HepG2 (cell line): ENCODE data around the gene TOB1. TPM values are rescaled to one million over a fixed set of nuclear protein-coding genes. Genes with fewer than 3 reads are reported as not detected.

ENCODE experiments used
- ELF1 ChIP-seq: sonication (generic); formaldehyde crosslinking; IDR thresholded peaks from 2 replicates; pipeline ENCODE4 v1.4.0; 2020; ENCODE audit warnings: missing genetic modification reagents
- HBP1 ChIP-seq: IDR thresholded peaks from 2 replicates; pipeline ENCODE4 v1.6.1; 2016; ENCODE audit warnings: low read depth, control low read depth
- PRDM4 ChIP-seq: sonication (generic); formaldehyde crosslinking; IDR thresholded peaks from 2 replicates; pipeline ENCODE4 v1.9.0; 2021; ENCODE audit warnings: missing genetic modification reagents, borderline replicate concordance
- RBFOX2 ChIP-seq: fragments of 200-400 bp; formaldehyde crosslinking; IDR thresholded peaks from 2 replicates; pipeline ENCODE4 v1.6.1; 2017; ENCODE audit warnings: low read depth, mild to moderate bottlenecking, low read length
- STAG1 ChIP-seq: sonication (generic); formaldehyde crosslinking; IDR thresholded peaks from 2 replicates; pipeline ENCODE4 v1.4.0; 2020; ENCODE audit warnings: missing genetic modification reagents
- ZBTB49 ChIP-seq: sonication (generic); formaldehyde crosslinking; IDR thresholded peaks from 2 replicates; pipeline ENCODE4 v1.4.0; 2020; ENCODE audit warnings: missing genetic modification reagents, borderline replicate concordance
- ZNF264 ChIP-seq: sonication (generic); formaldehyde crosslinking; IDR thresholded peaks from 2 replicates; pipeline ENCODE4 v1.4.0; 2020; ENCODE audit warnings: missing genetic modification reagents
- ZNF558 ChIP-seq: sonication (generic); formaldehyde crosslinking; IDR thresholded peaks from 2 replicates; pipeline ENCODE4 v1.9.0; 2022; ENCODE audit warnings: mild to moderate bottlenecking, missing genetic modification reagents, borderline replicate concordance
- ZNF646 ChIP-seq: sonication (generic); formaldehyde crosslinking; IDR thresholded peaks from 2 replicates; pipeline ENCODE4 v1.9.0; 2021; ENCODE audit warnings: mild to moderate bottlenecking, missing genetic modification reagents
- ZNF678 ChIP-seq: sonication (generic); formaldehyde crosslinking; IDR thresholded peaks from 2 replicates; pipeline ENCODE4 v1.4.0; 2020; ENCODE audit warnings: mild to moderate bottlenecking, missing genetic modification reagents
- polyA plus RNA-seq, 8 experiments: library from polyadenylated mRNA; depleted of rRNA in 3 of 8; stranded (reverse) in 7 of 8; unstranded in 1 of 8; fragments of >200 nt; fragmentation: Illumina TruSeq in 4 of 8; extraction: Trizol in 4 of 8; gene quantifications; 2 replicates each; pipeline versions ENCODE4 v1.2.1 to v1.2.3, GENCODE V29; 2011 to 2016; ENCODE audit warnings: low read depth in 4 of 8, missing spikeins in 1 of 8, mixed read lengths in 1 of 8; ENCODE audit not compliant: insufficient read depth in 1 of 8
- total RNA-seq, 5 experiments: library from RNA; depleted of rRNA; stranded (reverse); fragments of >200 nt; fragmentation: Illumina TruSeq; extraction: Trizol; gene quantifications; 2 replicates each; pipeline ENCODE4 v1.2.3, GENCODE V29; 2016; ENCODE audit warnings: low read depth in 1 of 5
- TF ChIP-seq, protein P1 (sequence below): IDR thresholded peaks from 2 replicates; pipeline ENCODE4 v1.6.1; 2016; ENCODE audit warnings: low read depth, borderline replicate concordance

Gene TOB1
- total and polyA plus RNA-seq, 2 of the 13 experiments (the other 11 are each of a cell fraction or from before 2014, with no cell fraction given): 21.9 to 57.7 TPM

- TF ChIP-seq PRDM4 (CRISPR knock-in tag): no peak
- TF ChIP-seq ZBTB49 (CRISPR knock-in tag): no peak; the same call in 1 of the 2 replicates
- 0 out of 2 replicates have a peak, but pooled peaks have one; percentile 21 for TF ChIP-seq STAG1 (CRISPR knock-in tag)
- peak; percentile 62 for TF ChIP-seq ELF1 (CRISPR knock-in tag)
- no peak for TF ChIP-seq RBFOX2
- TF ChIP-seq ZNF678 (CRISPR knock-in tag): peak; percentile 82; the same call in 1 of the 2 replicates
- TF ChIP-seq ZNF646 (CRISPR knock-in tag): no peak
- TF ChIP-seq ZNF558 (CRISPR knock-in tag): peak; percentile 84; the same call in 1 of the 2 replicates
- TF ChIP-seq HBP1 (CRISPR knock-in tag): 0 out of 2 replicates have a peak, but pooled peaks have one; percentile 18
- TF ChIP-seq ZNF264 (CRISPR knock-in tag): peak; percentile 75; the same call in 1 of the 2 replicates
- TF ChIP-seq, protein P1, sequence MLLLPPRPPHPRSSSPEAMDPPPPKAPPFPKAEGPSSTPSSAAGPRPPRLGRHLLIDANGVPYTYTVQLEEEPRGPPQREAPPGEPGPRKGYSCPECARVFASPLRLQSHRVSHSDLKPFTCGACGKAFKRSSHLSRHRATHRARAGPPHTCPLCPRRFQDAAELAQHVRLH (CRISPR knock-in tag): no peak
Observed at GRCh38 chr17:50909765-50910605, 43.8 kb upstream of the TOB1 start (continued).
